Amniotic epithelial cell (primary cell): ENCODE data around the gene ICA1.
A peak's percentile ranks its signal among the peaks of the same experiment; 100 is the strongest.
"Not testable (repeated sequence)": the region's sequence is repeated elsewhere in the genome, so short reads cannot be mapped to it uniquely, and the experiment has no call there.

Experiments
- DNase-seq: peaks from one replicate; pipeline ENCODE4 v3.0.0-alpha.2; 2010; ENCODE audit warnings: low read depth

The ICA1 gene

GRCh38 chr7:8261711-8262695, at the start of gene ICA1:
Gene ICA1, minus strand, starts transcription at chr7:8262167. Its CDS starts 26,241 bp downstream, at chr7:8235926.
- DNase-seq = peak; percentile 35

- no peak for DNase-seq
Observed at GRCh38 chr7:8310876-8311275, 48.9 kb upstream of the ICA1 start.

GRCh38 chr7:8305625-8306388, 43.8 kb upstream of the ICA1 start:
- no peak for DNase-seq

- DNase-seq = no peak
Observed at GRCh38 chr7:8305104-8305503, 43.1 kb upstream of the ICA1 start.

- DNase-seq = no peak
Observed at GRCh38 chr7:8303904-8304528, 42.0 kb upstream of the ICA1 start.

GRCh38 chr7:8297023-8297422, 35.1 kb upstream of the ICA1 start:
- not testable (repeated sequence) for DNase-seq

GRCh38 chr7:8296362-8296659, 34.3 kb upstream of the ICA1 start:
- DNase-seq = no peak

GRCh38 chr7:8295638-8296361, 33.8 kb upstream of the ICA1 start:
- DNase-seq = peak; percentile 86

- no peak for DNase-seq
Observed at GRCh38 chr7:8291397-8292141, 29.6 kb upstream of the ICA1 start.

- DNase-seq = peak; percentile 13
Observed at GRCh38 chr7:8290645-8291308, 28.8 kb upstream of the ICA1 start.

- DNase-seq = no peak
Observed at GRCh38 chr7:8286118-8286517, 24.2 kb upstream of the ICA1 start.

GRCh38 chr7:8285155-8285554, 23.2 kb upstream of the ICA1 start:
- DNase-seq = no peak

GRCh38 chr7:8284606-8285005, 22.6 kb upstream of the ICA1 start:
- no peak for DNase-seq

GRCh38 chr7:8283968-8284367, 22.0 kb upstream of the ICA1 start:
- DNase-seq = no peak

GRCh38 chr7:8282871-8283270, 20.9 kb upstream of the ICA1 start:
- no peak for DNase-seq

GRCh38 chr7:8282162-8282561, 20.2 kb upstream of the ICA1 start:
- DNase-seq = no peak

GRCh38 chr7:8278183-8278582, 16.2 kb upstream of the ICA1 start:
- DNase-seq = no peak

GRCh38 chr7:8277394-8277982, 15.5 kb upstream of the ICA1 start:
- peak; percentile 10 for DNase-seq

- peak; percentile 78 for DNase-seq
Observed at GRCh38 chr7:8274589-8274988, 12.6 kb upstream of the ICA1 start.

- peak; percentile 27 for DNase-seq
Observed at GRCh38 chr7:8271960-8272359, 10.0 kb upstream of the ICA1 start.
